Liver (tissue), 9 donors: ENCODE data around the gene ZG16B. TPM values are rescaled to one million over a fixed set of nuclear protein-coding genes. Genes with fewer than 3 reads are reported as not detected.

Experiments
- DNase-seq: peaks from one replicate; pipeline ENCODE4 v3.0.0-alpha.2; 2017; ENCODE audit warnings: low spot score
- H3K27ac ChIP-seq, 2 donors: one replicate each; pipeline ENCODE4 v1.7.0; 2013; ENCODE audit warnings: inconsistent platforms in 2 of 2, low read length in 2 of 2, control low read depth in 1 of 2, low read depth in 1 of 2, mild to moderate bottlenecking in 1 of 2
- H3K27me3 ChIP-seq, 4 donors: one replicate each; pipeline versions ENCODE4 v1.6.1 to v1.7.0; 2013; ENCODE audit warnings: low read length in 3 of 4, inconsistent platforms in 1 of 4, mild to moderate bottlenecking in 1 of 4, moderate library complexity in 1 of 4; ENCODE audit not compliant: control insufficient read depth in 4 of 4, insufficient read depth in 4 of 4
- H3K36me3 ChIP-seq, 4 donors: one replicate each; pipeline versions ENCODE4 v1.6.1 to v1.7.0; 2013; ENCODE audit warnings: low read length in 3 of 4, mild to moderate bottlenecking in 3 of 4, low read depth in 1 of 4, moderate library complexity in 1 of 4; ENCODE audit not compliant: control insufficient read depth in 4 of 4, insufficient read depth in 3 of 4
- H3K4me1 ChIP-seq, 4 donors: one replicate each; pipeline versions ENCODE4 v1.6.1 to v1.7.0; 2013; ENCODE audit warnings: low read length in 3 of 4, mild to moderate bottlenecking in 3 of 4, moderate library complexity in 1 of 4; ENCODE audit not compliant: control insufficient read depth in 4 of 4, insufficient read depth in 4 of 4
- H3K4me3 ChIP-seq, 3 donors: one replicate each; pipeline versions ENCODE4 v1.6.1 to v1.7.0; 2013; ENCODE audit warnings: low read length in 3 of 3, control low read depth in 1 of 3, low read depth in 1 of 3, mild to moderate bottlenecking in 1 of 3
- H3K9ac ChIP-seq, 2 donors: one replicate each; pipeline ENCODE4 v1.7.0; 2013; ENCODE audit warnings: low read length in 2 of 2, mild to moderate bottlenecking in 2 of 2, moderate library complexity in 2 of 2, control low read depth in 1 of 2, low read depth in 1 of 2
- H3K9me3 ChIP-seq, 4 donors: one replicate each; pipeline versions ENCODE4 v1.6.1 to v1.7.0; 2013; ENCODE audit warnings: low read length in 3 of 4; ENCODE audit not compliant: control insufficient read depth in 4 of 4
- ATF3 ChIP-seq: IDR thresholded peaks from 2 replicates; pipeline ENCODE4 v1.6.1; 2016; ENCODE audit warnings: antibody characterized with exemption
- CTCF ChIP-seq: fragments of 150-350 bp; IDR thresholded peaks from 2 replicates; pipeline ENCODE4 v1.5.1; 2017; ENCODE audit warnings: improper control_type of control experiment, low read depth, low read length; ENCODE audit not compliant: missing input control
- EGR1 ChIP-seq, 2 donors: IDR thresholded peaks; 2 replicates each; pipeline ENCODE4 v1.6.1; 2016 to 2018; ENCODE audit warnings: antibody characterized with exemption in 2 of 2, low read depth in 2 of 2
- FOXA1 ChIP-seq: IDR thresholded peaks from 2 replicates; pipeline ENCODE4 v1.6.1; 2016; ENCODE audit warnings: antibody characterized with exemption
- FOXA2 ChIP-seq: IDR thresholded peaks from 2 replicates; pipeline ENCODE4 v1.6.1; 2016; ENCODE audit warnings: antibody characterized with exemption
- GABPA ChIP-seq, 2 donors: IDR thresholded peaks in 1 of 2; conservative IDR thresholded peaks in 1 of 2; 2 replicates each; pipeline ENCODE4 v1.6.1; 2016; ENCODE audit warnings: antibody characterized with exemption in 2 of 2, mild to moderate bottlenecking in 1 of 2, moderate library complexity in 1 of 2
- HNF4A ChIP-seq, 2 donors: conservative IDR thresholded peaks; 2 replicates each; pipeline ENCODE4 v1.6.1; 2016; ENCODE audit warnings: antibody characterized with exemption in 2 of 2, mild to moderate bottlenecking in 2 of 2
- HNF4G ChIP-seq: IDR thresholded peaks from 2 replicates; pipeline ENCODE4 v1.6.1; 2016; ENCODE audit warnings: antibody characterized with exemption
- JUND ChIP-seq, 2 donors: IDR thresholded peaks; 2 replicates each; pipeline ENCODE4 v1.6.1; 2016; ENCODE audit warnings: antibody characterized with exemption in 2 of 2
- MAX ChIP-seq: IDR thresholded peaks from 2 replicates; pipeline ENCODE4 v1.6.1; 2016; ENCODE audit warnings: antibody characterized with exemption
- NR2F2 ChIP-seq: IDR thresholded peaks from 2 replicates; pipeline ENCODE4 v1.6.1; 2016; ENCODE audit warnings: antibody characterized with exemption
- RAD21 ChIP-seq, 2 donors: IDR thresholded peaks; 2 replicates each; pipeline ENCODE4 v1.6.1; 2016; ENCODE audit warnings: antibody characterized with exemption in 2 of 2, mild to moderate bottlenecking in 2 of 2
- REST ChIP-seq: IDR thresholded peaks from 2 replicates; pipeline ENCODE4 v1.6.1; 2016; ENCODE audit warnings: antibody characterized with exemption, mild to moderate bottlenecking
- RXRA ChIP-seq, 2 donors: IDR thresholded peaks; 2 replicates each; pipeline ENCODE4 v1.6.1; 2017 to 2018; ENCODE audit warnings: antibody characterized with exemption in 2 of 2, mild to moderate bottlenecking in 1 of 2
- SP1 ChIP-seq: IDR thresholded peaks from 2 replicates; pipeline ENCODE4 v1.6.1; 2018; ENCODE audit warnings: antibody characterized with exemption, mild to moderate bottlenecking
- TAF1 ChIP-seq: conservative IDR thresholded peaks from 2 replicates; pipeline ENCODE4 v1.6.1; 2016; ENCODE audit warnings: antibody characterized with exemption, mild to moderate bottlenecking
- YY1 ChIP-seq: IDR thresholded peaks from 2 replicates; pipeline ENCODE4 v1.6.1; 2016; ENCODE audit warnings: antibody characterized with exemption, mild to moderate bottlenecking
- ZBTB33 ChIP-seq: IDR thresholded peaks from 2 replicates; pipeline ENCODE4 v1.6.1; 2016; ENCODE audit warnings: antibody characterized with exemption
- whole genome bisulfite sequencing: extraction: QIAGEN DNeasy Blood & Tissue Kit; methylation state at CpG from one replicate; pipeline ENCODE4 v1.1.7; 2013; 5-methylcytosine and 5-hydroxymethylcytosine counted together
- polyA plus RNA-seq, 2 donors: library from polyadenylated mRNA; stranded (reverse) in 1 of 2; unstranded in 1 of 2; fragments of 200-250 nt in 1 of 2; fragments of >200 nt in 1 of 2; fragmentation: Nextera tagmentation in 1 of 2; extraction: Ambion mirVana in 1 of 2; gene quantifications; one replicate each; pipeline versions ENCODE4 v1.2.1 to v1.2.3, GENCODE V29; 2013 to 2015
- total RNA-seq, 2 donors: library from RNA; depleted of rRNA; stranded (reverse); fragments of >200 nt; gene quantifications; one replicate each; pipeline ENCODE4 v1.2.3, GENCODE V29; 2014
- donor health status: healthy.
- donor health status: healthy.
- donor health status: healthy.
- donor health status: healthy.
- donor health status: healthy.

Gene ZG16B
- total and polyA plus RNA-seq, 4 donors = 0.24 to 0.79 (median 0.43) TPM

- H3K27ac ChIP-seq = no peak overlapping the region
- H3K27me3 ChIP-seq = no peaks in the 10 kb centered on the region
- no peak for TF ChIP-seq ATF3
- no peak for TF ChIP-seq RXRA (IDR thresholded peaks at IDR 0.05)
- TF ChIP-seq RAD21 (IDR thresholded peaks at IDR 0.05) = no peak
- TF ChIP-seq FOXA2 = no peak
- TF ChIP-seq HNF4A (conservative IDR thresholded peaks at IDR 0.05) = no peak
- no peak for TF ChIP-seq CTCF
- no peak for TF ChIP-seq FOXA1
- TF ChIP-seq HNF4G = no peak
- no peak for TF ChIP-seq TAF1
- TF ChIP-seq SP1 = no peak
- TF ChIP-seq NR2F2 = no peak
- no peak for TF ChIP-seq REST
- no peak for TF ChIP-seq JUND (IDR thresholded peaks at IDR 0.05)
- TF ChIP-seq ZBTB33 = no peak
- no peak for TF ChIP-seq GABPA (IDR thresholded peaks at IDR 0.05 in 1 of 2, conservative IDR thresholded peaks at IDR 0.05 in 1 of 2)
- TF ChIP-seq EGR1 (IDR thresholded peaks at IDR 0.05; ENCODE audit: low read depth in 2 of 2) = no peak
- TF ChIP-seq YY1 = no peak
- TF ChIP-seq MAX = no peak
- H3K9me3 ChIP-seq = peaks cover 0 to 11% (median under 1%) of the 10 kb centered on the region in 4 donors
- H3K4me1 ChIP-seq = peaks cover 0 to 3% (median under 1%) of the 10 kb centered on the region in 4 donors
- DNase-seq = no peak
- 77% methylated on average over 18 of the region's 18 CpGs for WGBS
- H3K36me3 ChIP-seq = no peaks in the 10 kb centered on the region
- no peak overlapping the region for H3K9ac ChIP-seq
- H3K4me3 ChIP-seq = no peak overlapping the region
Measured at GRCh38 chr16:2853531-2854073, 23.5 kb downstream of the ZG16B start.
